DMS114 treated with DMSO at 0.1 percent for 48 hours (cell line): ENCODE results near the gene PEX11B.
A peak's percentile ranks its signal among the peaks of the same experiment; 100 is the strongest.
"Not testable (repeated sequence)": the region's sequence is repeated elsewhere in the genome, so short reads cannot be mapped to it uniquely, and the experiment has no call there.

Experiments
- DNase-seq: peaks from one replicate; lab custom pipeline; 2025; ENCODE audit not compliant: unreplicated experiment; lab: John Stamatoyannopoulos, UW

Gene PEX11B

GRCh38 chr1:145952903-145953302 is 34.4 kb upstream of the PEX11B start:
- DNase-seq, result no peak

DNA sequence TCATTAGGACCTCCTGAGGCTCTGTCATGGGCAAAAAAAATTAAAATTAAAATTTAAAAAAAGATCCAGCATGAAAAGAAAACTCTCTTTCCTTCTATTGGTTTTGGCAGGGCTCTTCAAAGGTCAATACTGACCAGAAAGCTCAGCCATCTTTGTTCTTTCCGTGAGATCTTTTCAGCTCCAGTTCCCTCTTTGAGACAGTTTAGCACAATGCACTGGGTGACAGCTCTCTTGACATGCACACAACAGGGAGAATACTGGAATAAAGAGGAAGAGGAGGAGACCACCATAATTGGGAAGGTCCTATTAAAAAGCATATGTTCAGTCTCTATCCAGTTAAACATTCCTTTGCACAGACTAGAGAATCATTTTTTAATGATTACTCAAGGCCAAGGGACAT is 33.0 kb upstream of the PEX11B start:
- no peak for DNase-seq

DNA sequence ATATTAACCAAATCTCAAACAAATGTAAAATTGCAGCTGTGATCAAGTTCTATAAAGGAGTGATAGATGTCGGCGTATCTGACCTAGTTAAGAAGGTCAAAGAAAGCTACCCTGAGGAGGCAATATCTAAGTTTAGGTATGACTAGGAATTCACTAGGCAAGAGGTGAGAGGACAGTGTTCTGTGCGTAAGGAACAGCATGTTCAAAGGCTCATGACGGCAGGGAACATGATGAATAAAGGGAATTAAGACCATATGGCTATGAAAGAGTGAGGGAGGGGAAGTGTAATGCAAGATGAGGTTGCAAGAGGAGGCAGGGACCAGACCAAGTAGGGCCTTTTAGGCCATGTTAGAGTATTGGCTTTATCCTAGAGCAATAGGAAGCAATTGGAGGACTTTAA is 30.7 kb upstream of the PEX11B start:
- no peak for DNase-seq

DNA sequence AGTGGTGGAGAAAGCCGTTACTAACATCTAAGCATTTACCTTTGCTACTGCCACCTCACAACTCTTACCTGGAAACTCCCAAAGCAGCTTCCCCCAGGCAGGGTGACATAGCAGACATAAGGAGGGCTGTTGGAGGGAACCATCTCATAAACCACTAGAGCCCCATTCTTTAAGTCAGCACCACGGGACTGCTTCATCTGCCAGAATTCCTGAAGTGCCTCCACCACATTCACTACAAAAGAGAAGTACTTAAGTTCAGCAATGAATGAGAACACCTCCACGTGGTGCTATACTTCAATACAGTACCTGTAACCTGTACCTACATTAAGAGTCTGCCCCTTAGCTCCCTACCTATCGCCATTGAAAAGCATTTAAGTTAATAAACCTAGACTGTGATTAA is 29.0 kb upstream of the PEX11B start:
- DNase-seq, result no peak

- DNase-seq, result no peak
Measured at GRCh38 chr1:145946477-145946986, 28.0 kb upstream of the PEX11B start.

DNA sequence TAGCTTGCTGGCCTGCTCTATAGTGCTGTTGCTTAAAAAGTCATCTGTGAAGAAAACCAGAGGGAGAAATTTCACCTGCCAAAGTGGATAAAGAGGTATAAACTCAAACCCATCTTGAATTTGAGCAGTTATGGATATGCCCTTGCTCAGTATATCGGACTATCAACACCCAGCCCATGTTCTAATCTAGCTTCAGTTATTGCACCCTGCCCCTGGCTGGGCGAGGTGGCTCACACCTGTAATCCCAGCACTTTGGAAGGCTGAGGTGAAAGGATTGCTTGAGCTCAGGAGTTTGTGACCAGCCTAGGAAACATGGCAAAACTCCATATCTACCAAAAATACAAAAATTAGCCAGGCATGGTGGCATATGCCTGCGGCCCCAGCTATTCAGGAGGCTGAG is 26.0 kb upstream of the PEX11B start:
- DNase-seq, result no peak

DNA sequence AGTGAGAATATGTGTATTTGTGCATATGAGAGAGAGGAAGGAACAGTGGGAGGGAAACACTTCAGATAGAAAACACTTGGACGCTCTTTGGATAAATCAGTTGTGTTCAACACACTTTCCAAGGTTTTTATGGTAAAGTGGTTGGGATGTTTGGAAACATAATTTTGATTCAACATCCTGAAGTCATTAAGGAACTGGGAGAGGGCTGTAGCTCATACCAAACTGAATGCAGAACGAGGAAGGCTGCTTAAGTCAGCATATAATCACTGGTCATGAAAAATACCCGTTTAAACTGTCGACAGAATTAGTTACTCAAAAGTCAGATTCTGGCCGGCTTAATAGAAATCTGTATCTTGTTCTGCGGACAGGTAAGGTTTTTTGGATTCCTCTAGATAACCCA is 24.4 kb upstream of the PEX11B start:
- DNase-seq, result no peak

GRCh38 chr1:145942405-145942804 is 23.9 kb upstream of the PEX11B start:
- no peak for DNase-seq

DNA sequence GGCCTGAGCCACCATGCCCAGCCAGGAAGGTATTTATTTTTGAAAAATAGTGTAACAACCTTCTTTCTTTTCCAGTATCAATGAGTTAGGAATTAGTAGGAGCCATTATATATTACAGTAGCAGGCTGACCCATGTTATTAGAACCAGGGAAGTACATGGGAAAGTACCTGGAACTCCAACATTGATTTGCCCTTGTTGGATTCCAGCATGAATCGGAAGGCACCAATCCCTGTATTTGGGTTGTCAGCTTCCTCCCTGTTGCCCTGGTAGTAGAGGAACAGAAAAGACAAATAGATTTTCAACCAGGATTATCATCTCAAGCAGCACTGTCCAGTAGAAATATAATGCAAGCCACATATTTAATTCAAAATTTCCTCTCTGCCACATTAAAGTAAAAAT is 18.9 kb upstream of the PEX11B start:
- no peak for DNase-seq

- DNase-seq, result no peak
Measured at GRCh38 chr1:145936247-145936646, 17.7 kb upstream of the PEX11B start.

DNA sequence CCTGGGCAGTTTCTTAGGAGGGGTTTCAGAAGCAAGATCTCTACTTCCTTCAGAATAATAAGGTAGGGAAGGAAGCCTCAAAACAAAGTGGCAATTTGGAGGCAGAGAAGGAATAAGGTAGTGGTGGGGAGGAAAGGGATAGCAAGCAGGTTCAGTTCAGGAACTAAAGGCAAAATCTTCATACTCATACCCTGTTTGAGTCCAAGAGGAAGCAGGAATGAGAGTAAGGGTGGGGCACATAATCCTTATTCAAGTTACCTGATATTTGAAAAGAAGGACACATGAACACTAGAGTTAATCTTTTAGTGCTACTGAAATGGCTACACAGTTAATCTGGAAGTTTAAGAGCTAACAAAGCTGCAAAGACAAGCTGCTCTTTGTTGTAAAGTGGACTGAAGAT is 17.2 kb upstream of the PEX11B start:
- DNase-seq, result no peak

DNA sequence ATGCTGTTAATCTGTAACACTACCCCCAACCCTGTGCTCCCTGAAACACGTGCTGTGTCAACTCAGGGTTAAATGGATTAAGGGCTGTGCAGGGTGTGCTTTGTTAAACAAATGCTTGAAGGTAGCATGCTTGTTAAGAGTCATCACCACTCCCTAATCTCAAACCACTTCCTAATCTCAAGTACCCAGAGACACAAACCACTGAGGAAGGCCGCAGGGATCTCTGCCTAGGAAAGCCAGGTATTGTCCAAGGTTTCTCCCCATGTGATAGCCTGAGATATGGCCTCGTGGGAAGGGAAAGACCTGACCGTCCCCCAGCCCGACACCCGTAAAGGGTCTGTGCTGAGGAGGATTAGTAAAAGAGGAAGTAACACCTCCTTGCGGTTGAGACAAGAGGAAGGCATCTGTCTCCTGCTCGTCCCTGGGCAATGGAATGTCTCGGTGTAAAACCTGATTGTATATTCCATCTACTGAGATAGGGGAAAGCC is 14.0 kb upstream of the PEX11B start:
- not testable (repeated sequence) for DNase-seq

- DNase-seq, result no peak
Measured at GRCh38 chr1:145927916-145928643, 9.6 kb upstream of the PEX11B start.

- peak; percentile 100 for DNase-seq
Measured at GRCh38 chr1:145927063-145927886, 8.8 kb upstream of the PEX11B start, which contains the start of gene RBM8A. Gene RBM8A (minus strand): TSS chr1:145927484. CDS start chr1:145927426, 58 bp downstream.

GRCh38 chr1:145926686-145927062 is 8.2 kb upstream of the PEX11B start:
- DNase-seq, result no peak

GRCh38 chr1:145922266-145922665 is 3.7 kb upstream of the PEX11B start:
- DNase-seq, result no peak

DNA sequence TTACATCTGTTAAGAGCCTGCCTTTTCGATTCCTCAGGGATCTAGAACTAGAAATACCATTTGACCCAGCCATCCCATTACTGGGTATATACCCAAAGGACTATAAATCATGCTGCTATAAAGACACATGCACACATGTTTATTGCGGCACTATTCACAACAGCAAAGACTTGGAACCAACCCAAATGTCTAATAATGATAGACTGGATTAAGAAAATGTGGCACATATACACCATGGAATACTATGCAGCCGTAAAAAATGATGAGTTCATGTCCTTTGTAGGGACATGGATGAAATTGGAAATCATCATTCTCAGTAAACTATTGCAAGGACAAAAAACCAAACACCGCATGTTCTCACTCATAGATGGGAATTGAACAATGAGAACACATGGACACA is 1.8 kb upstream of the PEX11B start:
- not testable (repeated sequence) for DNase-seq

DNA sequence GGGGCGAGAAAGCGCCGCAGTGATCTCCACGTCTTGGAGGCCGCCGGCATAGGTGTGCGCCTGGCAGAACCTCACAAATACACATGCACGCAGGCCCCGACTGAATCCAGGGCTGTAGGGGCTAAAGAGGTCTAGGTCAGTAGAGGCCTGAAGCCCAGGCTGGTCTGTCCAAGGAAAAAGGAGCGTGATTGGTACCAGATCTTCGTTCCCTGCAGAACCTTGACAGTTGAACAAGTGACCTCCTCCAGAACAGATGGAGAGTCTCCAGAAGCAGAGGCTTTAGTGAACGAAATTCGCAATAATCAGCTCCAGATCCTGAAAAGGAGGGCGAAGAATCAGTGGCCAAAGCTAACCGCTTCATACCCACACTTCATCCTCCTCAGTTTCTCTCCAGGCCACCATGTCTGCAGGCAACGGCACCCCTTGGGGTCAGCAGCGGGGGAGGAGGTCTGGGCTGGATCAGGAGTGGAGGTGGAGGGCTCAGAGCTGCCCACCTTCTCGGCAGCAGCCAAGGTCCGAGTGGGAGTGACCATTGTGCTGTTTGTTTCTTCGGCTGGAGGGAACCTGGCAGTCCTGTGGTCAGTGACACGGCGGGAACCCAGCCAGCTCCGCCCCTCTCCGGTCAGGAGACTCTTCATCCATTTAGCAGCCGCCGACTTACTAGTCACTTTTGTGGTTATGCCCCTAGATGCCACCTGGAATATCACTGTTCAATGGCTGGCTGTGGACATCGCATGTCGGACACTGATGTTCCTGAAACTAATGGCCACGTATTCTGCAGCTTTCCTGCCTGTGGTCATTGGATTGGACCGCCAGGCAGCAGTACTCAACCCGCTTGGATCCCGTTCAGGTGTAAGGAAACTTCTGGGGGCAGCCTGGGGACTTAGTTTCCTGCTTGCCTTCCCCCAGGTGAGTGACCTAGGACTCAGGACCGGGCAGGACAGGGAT is 749 bp upstream of the PEX11B start:
- peak; percentile 33 for DNase-seq

DNA sequence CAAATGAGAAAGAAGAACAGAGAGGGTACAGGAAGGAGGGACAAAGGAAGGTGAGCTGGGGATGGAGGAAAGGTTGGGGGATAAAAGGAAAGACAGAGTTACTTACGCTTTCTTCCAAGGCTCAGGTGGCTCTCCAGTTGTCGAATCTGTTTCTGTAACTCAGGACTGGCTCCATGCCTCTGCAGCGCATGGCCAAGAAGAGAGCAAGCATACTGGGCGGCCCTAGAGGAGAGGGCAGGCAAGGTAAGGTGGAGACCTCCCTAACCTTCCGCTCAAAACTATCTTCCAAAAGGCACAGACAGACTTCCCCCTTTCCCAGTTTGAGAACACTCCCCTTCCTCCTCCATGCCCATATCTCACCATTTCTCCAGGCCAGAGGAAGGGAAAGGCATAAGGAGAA is 922 bp downstream of the PEX11B start:
- DNase-seq, result no peak

- no peak for DNase-seq
Measured at GRCh38 chr1:145916745-145917144, 1.8 kb downstream of the PEX11B start.

GRCh38 chr1:145912128-145912641 is 6.3 kb downstream of the PEX11B start:
- no peak for DNase-seq
